Endothelial cell of umbilical vein (primary cell): ENCODE results near the gene TBC1D5.

Experiments
- EZH2 ChIP-seq: IDR thresholded peaks from 2 replicates; pipeline ENCODE4 v1.6.1; 2012; ENCODE audit warnings: borderline replicate concordance, low read depth, mild to moderate bottlenecking, moderate library complexity, low read length, inconsistent platforms; ENCODE audit not compliant: severe bottlenecking
- JUN ChIP-seq: IDR thresholded peaks from 2 replicates; pipeline ENCODE4 v1.6.1; 2011; ENCODE audit warnings: borderline replicate concordance, low read depth; ENCODE audit not compliant: insufficient read length, insufficient read depth
- MAX ChIP-seq: IDR thresholded peaks from 2 replicates; pipeline ENCODE4 v1.6.1; 2011; ENCODE audit not compliant: insufficient read depth, insufficient read length
- MYC ChIP-seq: IDR thresholded peaks from one replicate; pipeline ENCODE4 v1.6.1; 2011; ENCODE audit warnings: mild to moderate bottlenecking, low read depth, low read length
- POLR2A ChIP-seq: IDR thresholded peaks from 2 replicates; pipeline ENCODE4 v1.6.1; 2012; ENCODE audit warnings: low read depth, mild to moderate bottlenecking, control low read depth, low read length
- POLR2AphosphoS5 ChIP-seq: IDR thresholded peaks from 2 replicates; pipeline ENCODE4 v1.6.1; 2012; ENCODE audit warnings: low read depth, mild to moderate bottlenecking, control low read depth, low read length, moderate library complexity; ENCODE audit not compliant: insufficient read depth
- TF ChIP-seq, protein P1 (sequence below), 2 donors: IDR thresholded peaks; 1 replicate in 1 of 2; 2 replicates in 1 of 2; pipeline ENCODE4 v1.5.1; 2011; ENCODE audit warnings: low read length in 2 of 2, mild to moderate bottlenecking in 2 of 2, moderate library complexity in 2 of 2, control low read depth in 1 of 2, inconsistent platforms in 1 of 2, low read depth in 1 of 2; ENCODE audit not compliant: insufficient read depth in 1 of 2; ENCODE audit errors: extremely low read depth in 1 of 2

DNA sequence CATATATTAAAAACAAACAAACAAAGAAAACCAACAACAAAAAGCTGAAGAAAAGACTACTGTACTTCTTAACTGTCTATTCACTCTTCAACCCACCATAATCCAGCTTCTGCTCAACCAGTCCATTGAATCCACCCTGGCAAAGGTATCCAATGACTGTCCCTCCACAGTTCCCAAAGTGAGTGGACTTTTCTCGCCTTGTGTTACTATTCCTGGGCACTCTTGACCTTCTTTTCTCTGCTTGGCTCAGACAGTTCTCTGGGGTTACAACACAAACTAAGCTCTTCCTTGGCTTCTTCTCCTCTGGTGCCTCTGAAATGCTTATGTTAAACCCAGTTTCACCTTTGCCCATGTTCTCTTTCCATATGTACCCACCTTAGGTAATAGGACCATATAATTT lies 437.5 kb downstream of the TBC1D5 start:
- TF ChIP-seq, protein P1, sequence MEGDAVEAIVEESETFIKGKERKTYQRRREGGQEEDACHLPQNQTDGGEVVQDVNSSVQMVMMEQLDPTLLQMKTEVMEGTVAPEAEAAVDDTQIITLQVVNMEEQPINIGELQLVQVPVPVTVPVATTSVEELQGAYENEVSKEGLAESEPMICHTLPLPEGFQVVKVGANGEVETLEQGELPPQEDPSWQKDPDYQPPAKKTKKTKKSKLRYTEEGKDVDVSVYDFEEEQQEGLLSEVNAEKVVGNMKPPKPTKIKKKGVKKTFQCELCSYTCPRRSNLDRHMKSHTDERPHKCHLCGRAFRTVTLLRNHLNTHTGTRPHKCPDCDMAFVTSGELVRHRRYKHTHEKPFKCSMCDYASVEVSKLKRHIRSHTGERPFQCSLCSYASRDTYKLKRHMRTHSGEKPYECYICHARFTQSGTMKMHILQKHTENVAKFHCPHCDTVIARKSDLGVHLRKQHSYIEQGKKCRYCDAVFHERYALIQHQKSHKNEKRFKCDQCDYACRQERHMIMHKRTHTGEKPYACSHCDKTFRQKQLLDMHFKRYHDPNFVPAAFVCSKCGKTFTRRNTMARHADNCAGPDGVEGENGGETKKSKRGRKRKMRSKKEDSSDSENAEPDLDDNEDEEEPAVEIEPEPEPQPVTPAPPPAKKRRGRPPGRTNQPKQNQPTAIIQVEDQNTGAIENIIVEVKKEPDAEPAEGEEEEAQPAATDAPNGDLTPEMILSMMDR (IDR thresholded peaks at IDR 0.05; ENCODE audit: extremely low read depth in 1 of 2, insufficient read depth in 1 of 2, low read depth in 1 of 2, low read length in 2 of 2) = no peak
- TF ChIP-seq JUN (no peak), POLR2A (no peak), MAX (no peak), EZH2 (no peak), MYC (no peak), POLR2AphosphoS5 (no peak)
